Measurements from ENCODE around the gene RALGAPB.

GRCh38 chr20:38584099-38584763 is 111.6 kb downstream of the RALGAPB start:
- TF ChIP-seq CTCF (IDR thresholded peaks at IDR 0.05) = no peak
- TF ChIP-seq POLR2A (IDR thresholded peaks at IDR 0.05) = no peak

All from testis (tissue), 2 donors.